GM19452 (cell line): Measurements from ENCODE around the gene TBCB.
A peak's percentile ranks its signal among the peaks of the same experiment; 100 is the strongest.
"Not testable (repeated sequence)": the region's sequence is repeated elsewhere in the genome, so short reads cannot be mapped to it uniquely, and the experiment has no call there.

Source experiments
- ATAC-seq: cut with Tn5 transposase; IDR thresholded peaks from one replicate; pipeline ENCODE4 v1.9.1; 2021; ENCODE audit not compliant: unreplicated experiment

TBCB gene

GRCh38 chr19:36101550-36102327 is 13.5 kb upstream of the TBCB start:
- ATAC-seq = no peak

- no peak for ATAC-seq
These were observed 12.1 kb upstream of the TBCB start for GRCh38 chr19:36103040-36103626.

- no peak for ATAC-seq
These were observed 11.3 kb upstream of the TBCB start for GRCh38 chr19:36103842-36104552.

- ATAC-seq = no peak
These were observed 8.8 kb upstream of the TBCB start for GRCh38 chr19:36106441-36106840.

GRCh38 chr19:36106991-36107390 is 8.3 kb upstream of the TBCB start:
- no peak for ATAC-seq

- ATAC-seq = no peak
These were observed 6.6 kb upstream of the TBCB start for GRCh38 chr19:36108684-36109083.

GRCh38 chr19:36110487-36111199 is 4.6 kb upstream of the TBCB start, which contains the start of gene OVOL3:
Gene OVOL3 (plus strand): TSS chr19:36111143. CDS start chr19:36111203, 60 bp downstream.
- no peak for ATAC-seq

- ATAC-seq = no peak
These were observed 4.1 kb upstream of the TBCB start for GRCh38 chr19:36111200-36111539.

- ATAC-seq = no peak
These were observed 2.6 kb upstream of the TBCB start for GRCh38 chr19:36112678-36113077.

GRCh38 chr19:36113425-36113824 is 1.8 kb upstream of the TBCB start:
- ATAC-seq = no peak

- no peak for ATAC-seq
These were observed 1.2 kb upstream of the TBCB start for GRCh38 chr19:36113894-36114720.

GRCh38 chr19:36114721-36115452 is 381 bp upstream of the TBCB start, which contains the start of gene POLR2I:
Gene POLR2I (minus strand): TSS chr19:36114875. CDS start chr19:36114856, 19 bp downstream.
- ATAC-seq = peak; percentile 79

GRCh38 chr19:36116344-36116637 is 1.0 kb downstream of the TBCB start:
- ATAC-seq = no peak

GRCh38 chr19:36120092-36120983 is 5.1 kb downstream of the TBCB start:
- ATAC-seq = no peak

GRCh38 chr19:36120984-36121358 is 5.7 kb downstream of the TBCB start:
- ATAC-seq = no peak

- no peak for ATAC-seq
These were observed 6.3 kb downstream of the TBCB start for GRCh38 chr19:36121486-36122124.

- no peak for ATAC-seq
These were observed 10.3 kb downstream of the TBCB start for GRCh38 chr19:36125557-36125956.

GRCh38 chr19:36128392-36128736 is 13.1 kb downstream of the TBCB start:
- ATAC-seq = no peak

GRCh38 chr19:36131221-36131620 is 16.0 kb downstream of the TBCB start:
- ATAC-seq = not testable (repeated sequence)
